Measurements from ENCODE around the gene MAP2K6.

MAP2K6 gene

GRCh38 chr17:69427486-69428197 lies 13.1 kb downstream of the MAP2K6 start:
- no peak for DNase-seq

- no peak for DNase-seq
Observed at GRCh38 chr17:69428252-69428980, 13.9 kb downstream of the MAP2K6 start.

GRCh38 chr17:69430488-69430887 lies 16.0 kb downstream of the MAP2K6 start:
- no peak for DNase-seq

DNA sequence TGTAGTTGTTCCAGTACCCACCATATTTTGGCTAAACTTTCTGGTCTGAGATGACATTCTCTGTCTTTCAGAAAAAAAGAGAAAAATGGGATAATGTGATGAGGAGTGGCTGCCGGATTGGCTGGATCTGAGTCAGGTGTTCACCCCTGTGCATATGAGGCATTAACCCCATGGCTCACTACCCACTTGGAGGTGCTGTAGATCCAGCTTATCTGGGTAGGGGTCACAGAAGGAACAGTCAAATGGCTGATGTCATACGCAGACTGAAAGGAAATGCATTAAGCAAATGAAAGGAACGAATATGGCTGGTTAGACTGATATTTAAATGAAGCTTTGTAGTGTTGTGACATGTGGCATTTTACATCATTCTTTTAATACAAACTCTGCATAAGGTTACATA lies 17.3 kb downstream of the MAP2K6 start:
- no peak for DNase-seq

DNA sequence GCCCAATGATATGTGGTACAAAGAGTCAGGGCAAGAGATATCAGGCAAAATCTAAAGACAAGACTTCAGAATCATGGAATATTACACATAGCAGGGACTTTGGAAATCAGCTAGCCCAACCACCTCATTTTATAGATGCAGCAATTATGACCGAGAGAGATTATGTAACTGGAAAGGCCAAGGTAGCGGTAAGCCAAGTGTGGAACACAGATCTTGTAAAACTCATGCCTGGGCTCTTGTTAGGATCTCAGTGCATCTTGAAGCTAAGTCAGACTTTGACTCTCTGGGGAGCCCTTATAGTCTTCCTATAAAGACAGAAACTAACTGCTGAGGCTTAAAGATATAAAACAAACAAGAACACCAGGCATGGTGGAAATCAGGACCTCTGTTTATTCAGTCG lies 18.6 kb downstream of the MAP2K6 start:
- DNase-seq = no peak

GRCh38 chr17:69434164-69434579 lies 19.7 kb downstream of the MAP2K6 start:
- DNase-seq = no peak

- no peak for DNase-seq
Observed at GRCh38 chr17:69435971-69436696, 21.6 kb downstream of the MAP2K6 start.

DNA sequence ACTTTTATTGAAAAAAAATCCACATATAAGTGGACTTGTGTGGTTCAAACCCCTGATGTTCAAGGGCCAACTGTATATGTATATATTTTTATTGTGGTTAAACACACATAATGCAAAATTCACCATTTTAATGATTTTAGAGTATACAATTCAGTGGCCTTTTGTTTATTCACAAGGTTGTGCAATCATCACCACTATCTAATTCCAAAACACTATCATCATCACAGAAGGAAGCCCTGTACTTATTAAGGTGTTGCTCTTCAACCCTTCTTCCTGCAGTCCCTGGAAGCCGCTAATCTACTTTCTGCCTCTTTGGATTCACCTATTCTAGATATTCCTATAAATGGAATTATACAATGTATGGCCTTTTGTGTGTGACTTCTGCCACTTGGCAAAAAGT lies 23.0 kb downstream of the MAP2K6 start:
- no peak for DNase-seq

DNA sequence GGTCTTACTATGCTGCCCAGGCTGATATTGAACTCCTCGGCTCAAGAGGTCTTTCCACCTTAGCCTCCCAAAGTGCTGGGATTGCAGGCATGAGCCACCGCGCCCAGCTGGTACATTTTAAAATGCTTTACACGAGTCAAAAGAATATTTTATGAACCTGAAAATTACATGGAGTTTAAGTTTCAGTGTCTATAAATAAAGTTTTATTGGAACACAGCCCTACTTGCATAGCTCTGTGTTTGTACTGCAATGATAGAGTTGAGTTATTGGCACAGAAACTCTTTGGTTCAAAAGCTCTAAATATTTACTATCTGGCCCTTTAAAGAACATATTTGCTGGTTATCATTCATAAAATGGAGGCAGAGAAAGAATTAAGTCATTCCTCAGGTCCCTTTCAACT lies 24.3 kb downstream of the MAP2K6 start:
- no peak for DNase-seq

GRCh38 chr17:69441179-69441578 lies 26.7 kb downstream of the MAP2K6 start:
- no peak for DNase-seq

DNA sequence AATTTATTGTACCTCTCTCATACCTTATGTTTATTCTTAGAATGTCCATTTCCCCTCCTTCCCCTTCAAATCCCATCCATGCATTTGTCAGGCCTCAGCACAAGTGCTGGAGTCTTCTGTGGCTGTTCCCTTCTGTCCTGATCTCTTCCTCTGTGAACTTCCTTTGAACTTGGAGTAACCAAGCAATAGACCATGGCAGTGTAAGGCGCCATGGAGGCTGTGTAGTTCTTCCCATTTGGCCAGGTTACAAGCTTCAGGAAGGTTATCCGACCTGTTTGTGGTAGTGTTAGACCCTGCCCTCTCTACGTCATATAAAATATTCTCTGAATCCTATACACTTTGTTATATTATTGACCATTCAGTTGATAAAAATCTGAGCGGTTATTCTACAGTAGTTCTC lies 28.6 kb downstream of the MAP2K6 start:
- DNase-seq = no peak

GRCh38 chr17:69444023-69444422 lies 29.5 kb downstream of the MAP2K6 start:
- no peak for DNase-seq

GRCh38 chr17:69445132-69445531 lies 30.6 kb downstream of the MAP2K6 start:
- no peak for DNase-seq

GRCh38 chr17:69447726-69448125 lies 33.2 kb downstream of the MAP2K6 start:
- DNase-seq = no peak

- DNase-seq = no peak
Observed at GRCh38 chr17:69448431-69449102, 34.1 kb downstream of the MAP2K6 start.

DNA sequence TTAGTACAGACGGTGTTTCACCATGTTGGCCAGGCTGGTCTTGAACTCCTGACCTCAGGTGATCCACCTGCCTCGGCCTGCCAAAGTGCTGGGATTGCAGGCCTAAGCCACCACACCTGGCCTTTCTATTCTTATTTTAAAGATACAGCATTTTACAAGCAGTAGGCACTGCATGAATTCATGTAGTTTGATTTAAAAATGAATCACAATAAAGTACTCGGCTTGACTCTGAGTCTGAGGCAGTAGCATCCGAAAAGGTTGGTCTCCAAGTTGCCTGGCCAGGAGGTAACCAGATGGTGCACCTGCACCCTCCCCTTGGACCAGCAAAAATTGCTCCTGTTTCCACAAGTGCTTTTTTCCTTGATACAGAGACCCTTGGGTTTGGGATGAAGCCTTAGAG lies 35.6 kb downstream of the MAP2K6 start:
- no peak for DNase-seq

- no peak for DNase-seq
Observed at GRCh38 chr17:69450918-69451317, 36.4 kb downstream of the MAP2K6 start.

DNA sequence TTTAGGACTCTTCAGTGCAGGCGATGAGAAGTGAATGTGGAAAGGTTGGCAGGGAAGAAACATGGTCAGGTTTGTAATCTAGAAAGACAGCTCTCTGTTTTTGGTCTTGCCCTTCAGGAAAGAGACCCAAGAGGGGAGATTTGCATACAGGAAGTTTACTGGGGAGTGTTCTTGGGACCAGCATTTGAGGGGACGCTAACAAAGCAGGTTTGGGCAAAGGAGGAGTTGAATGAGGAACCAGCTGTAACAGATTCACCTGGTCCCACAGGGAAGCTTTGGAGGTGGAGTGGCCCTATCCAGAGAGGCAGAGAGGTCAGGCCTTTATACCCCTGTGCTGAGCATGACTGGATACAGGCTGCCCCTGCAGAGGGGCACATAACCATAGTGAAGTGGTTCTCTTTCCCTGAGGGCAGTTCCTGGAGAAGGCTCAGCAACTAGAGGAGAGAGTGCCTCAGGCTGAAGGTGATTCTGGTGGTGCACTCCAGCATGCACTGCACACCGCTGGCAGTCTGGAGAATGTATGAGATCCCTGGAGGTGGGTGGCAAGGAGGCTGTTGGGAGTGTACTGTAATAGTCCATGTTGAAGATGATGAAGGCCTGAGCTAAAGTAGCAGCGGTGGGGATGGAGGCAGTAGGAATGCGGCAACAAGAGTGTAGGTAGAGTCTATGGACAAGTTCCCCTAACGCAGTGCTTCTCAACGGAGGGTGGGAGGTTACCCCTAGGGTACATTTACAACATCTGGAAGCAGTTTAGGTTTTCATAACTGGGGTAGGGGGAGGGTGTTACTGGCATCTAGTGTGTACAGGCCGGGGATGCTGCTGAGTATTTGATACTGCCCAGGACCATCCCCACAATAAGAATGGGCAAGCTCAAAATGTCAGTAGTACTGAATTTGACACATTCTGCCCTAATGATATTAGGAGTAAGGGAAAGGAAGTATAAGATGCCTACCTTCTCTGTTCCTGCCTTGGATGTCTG lies 37.2 kb downstream of the MAP2K6 start:
- no peak for DNase-seq

GRCh38 chr17:69452664-69453260 lies 38.3 kb downstream of the MAP2K6 start:
- DNase-seq = no peak

DNA sequence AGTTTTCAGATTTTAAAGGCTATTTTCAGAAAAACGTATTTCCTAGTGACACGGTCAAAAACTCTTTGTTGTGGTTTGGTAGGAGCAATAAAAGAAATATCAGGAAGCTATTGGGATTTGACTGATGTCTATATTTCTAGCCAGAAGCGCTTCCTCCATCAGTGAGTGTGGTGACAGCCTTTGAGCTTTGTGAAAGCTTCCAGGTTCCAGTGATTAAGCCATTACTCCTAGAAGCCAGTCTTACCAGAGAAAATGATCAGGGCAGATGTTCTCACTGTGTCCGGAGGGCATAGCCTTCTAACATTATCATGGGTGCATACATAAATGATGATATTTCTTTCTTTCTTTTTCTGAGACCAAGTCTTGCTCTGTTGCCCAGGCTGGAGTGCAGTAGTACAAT lies 39.6 kb downstream of the MAP2K6 start:
- no peak for DNase-seq

- no peak for DNase-seq
Observed at GRCh38 chr17:69455040-69455439, 40.5 kb downstream of the MAP2K6 start.

GRCh38 chr17:69457603-69458002 lies 43.1 kb downstream of the MAP2K6 start:
- no peak for DNase-seq
